Coronary artery (tissue), 2 donors: ENCODE results near the gene MSI1.

Experiments used
- DNase-seq: peaks from one replicate; pipeline ENCODE4 v3.0.0-alpha.2; 2017; ENCODE audit warnings: low spot score
- H3K27ac ChIP-seq, 2 donors: fragments of 200-600 bp; sonication (generic); one replicate each; pipeline ENCODE4 v1.5.1; 2016 to 2019
- H3K4me3 ChIP-seq: fragments of 200-600 bp; sonication (generic); 2 replicates; pipeline ENCODE4 v1.5.1; 2016; ENCODE audit warnings: mild to moderate bottlenecking, moderate library complexity
- TF ChIP-seq, protein P1 (sequence below): fragments of 200-600 bp; sonication (generic); IDR thresholded peaks from one replicate; pipeline ENCODE4 v1.5.1; 2019; ENCODE audit warnings: antibody characterized with exemption

Gene MSI1

DNA sequence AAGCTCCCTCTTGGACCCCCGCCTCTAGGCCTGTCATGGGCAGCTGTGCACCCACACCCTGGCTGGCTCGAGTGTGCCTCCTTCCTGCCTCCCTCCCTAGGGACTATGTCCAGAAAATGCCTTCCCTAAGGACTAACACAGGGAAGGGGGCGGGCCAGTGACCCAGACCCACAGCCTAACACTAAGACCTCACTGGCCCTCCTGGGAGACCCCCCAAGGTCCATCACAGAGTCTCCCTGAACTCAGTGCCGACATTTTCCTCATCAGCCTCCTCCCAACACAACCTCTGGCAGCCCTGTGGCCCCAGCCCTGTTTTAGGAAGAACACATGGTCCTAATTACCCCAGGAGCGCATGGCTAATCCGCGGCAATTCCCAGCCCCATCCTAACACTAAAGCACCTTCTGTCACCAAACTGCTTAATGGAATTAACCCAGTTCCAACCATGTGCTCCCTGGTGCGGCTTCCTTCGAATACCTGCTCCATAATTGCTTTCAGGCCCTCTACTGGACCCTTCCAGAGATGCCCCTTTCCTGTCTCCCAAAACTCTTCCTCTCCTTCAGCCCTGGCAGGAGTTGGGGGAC is 5.6 kb downstream of the MSI1 start:
- DNase-seq = no peak
- TF ChIP-seq, protein P1, sequence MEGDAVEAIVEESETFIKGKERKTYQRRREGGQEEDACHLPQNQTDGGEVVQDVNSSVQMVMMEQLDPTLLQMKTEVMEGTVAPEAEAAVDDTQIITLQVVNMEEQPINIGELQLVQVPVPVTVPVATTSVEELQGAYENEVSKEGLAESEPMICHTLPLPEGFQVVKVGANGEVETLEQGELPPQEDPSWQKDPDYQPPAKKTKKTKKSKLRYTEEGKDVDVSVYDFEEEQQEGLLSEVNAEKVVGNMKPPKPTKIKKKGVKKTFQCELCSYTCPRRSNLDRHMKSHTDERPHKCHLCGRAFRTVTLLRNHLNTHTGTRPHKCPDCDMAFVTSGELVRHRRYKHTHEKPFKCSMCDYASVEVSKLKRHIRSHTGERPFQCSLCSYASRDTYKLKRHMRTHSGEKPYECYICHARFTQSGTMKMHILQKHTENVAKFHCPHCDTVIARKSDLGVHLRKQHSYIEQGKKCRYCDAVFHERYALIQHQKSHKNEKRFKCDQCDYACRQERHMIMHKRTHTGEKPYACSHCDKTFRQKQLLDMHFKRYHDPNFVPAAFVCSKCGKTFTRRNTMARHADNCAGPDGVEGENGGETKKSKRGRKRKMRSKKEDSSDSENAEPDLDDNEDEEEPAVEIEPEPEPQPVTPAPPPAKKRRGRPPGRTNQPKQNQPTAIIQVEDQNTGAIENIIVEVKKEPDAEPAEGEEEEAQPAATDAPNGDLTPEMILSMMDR = no peak
- Histone ChIP-seq H3K27ac (no peak overlapping the region), H3K4me3 (no peak overlapping the region)

DNA sequence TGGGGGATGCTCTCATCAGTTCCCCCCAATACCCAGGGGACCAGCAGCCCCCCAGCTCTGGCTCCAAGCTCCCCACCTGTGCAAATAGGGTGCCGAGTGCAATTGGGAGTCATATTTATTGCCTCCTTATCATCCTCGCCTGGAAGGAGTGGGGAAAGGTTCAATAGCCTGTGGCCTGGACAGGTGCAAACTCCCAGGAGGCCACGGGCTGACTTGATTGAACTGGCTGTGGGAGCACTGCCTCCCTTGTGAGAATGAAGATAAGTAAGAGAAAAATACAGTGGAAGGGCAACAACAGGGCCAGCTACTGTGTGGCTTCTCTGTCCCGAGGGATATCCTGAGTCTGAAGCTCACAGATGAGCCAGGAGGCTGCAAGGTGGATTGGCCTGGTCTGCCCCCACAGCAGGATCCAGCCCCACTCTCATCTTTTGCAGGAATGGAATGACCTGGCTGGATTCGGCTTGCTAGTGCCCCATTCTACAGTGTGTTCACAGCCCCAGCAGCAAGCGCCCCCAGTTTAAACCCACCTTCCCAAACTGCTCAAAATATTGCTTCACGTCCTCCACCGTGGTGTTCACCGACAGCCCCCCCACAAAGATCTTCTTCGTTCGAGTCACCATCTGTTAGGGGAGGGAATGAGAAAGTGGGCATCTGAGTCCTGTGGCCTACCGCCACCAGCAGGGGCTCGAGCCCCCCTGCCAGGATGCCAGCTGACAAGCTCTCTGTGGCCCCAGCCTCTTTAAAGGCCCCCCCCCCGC is 6.3 kb downstream of the MSI1 start:
- no peak for DNase-seq
- Histone ChIP-seq H3K4me3 (no peak overlapping the region), H3K27ac (no peak overlapping the region)
- TF ChIP-seq, protein P1 = no peak

DNA sequence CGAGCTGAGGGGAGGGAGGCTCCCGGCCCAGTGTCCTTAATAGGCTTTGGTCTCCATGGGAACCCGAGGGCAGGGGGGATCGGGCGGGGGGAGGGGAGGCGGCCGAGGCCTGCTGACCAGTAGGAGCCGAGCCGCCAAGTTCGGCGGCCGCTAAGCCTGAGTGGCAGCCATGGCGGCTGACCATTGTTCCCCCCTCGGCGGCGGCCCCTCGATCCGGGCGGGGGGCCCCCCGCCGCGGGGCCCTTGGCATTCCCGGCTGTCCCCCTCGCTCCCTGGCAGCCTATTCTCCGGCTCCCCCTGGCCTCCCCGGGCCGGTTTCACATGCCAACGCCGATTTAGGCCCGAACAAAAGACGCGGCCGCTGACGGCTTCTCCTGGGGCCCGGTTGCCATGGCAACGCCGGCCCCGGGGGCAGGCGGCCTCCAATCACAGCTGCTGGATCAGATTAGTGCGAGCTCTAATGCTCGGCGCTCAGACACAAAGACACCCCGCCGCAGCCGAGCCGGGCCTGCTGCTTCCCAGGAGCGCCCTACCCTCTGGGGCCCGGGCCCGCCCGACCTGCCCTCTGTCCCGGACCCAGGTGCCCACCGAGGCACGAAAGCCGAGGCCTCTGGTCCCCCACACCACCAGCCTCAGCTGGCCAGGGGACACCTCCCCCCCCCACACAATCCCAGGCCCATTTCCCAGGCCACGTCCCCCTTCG is 7.3 kb downstream of the MSI1 start:
- no peak overlapping the region for H3K27ac ChIP-seq
- H3K4me3 ChIP-seq = peak overlapping the region; percentile 70
- DNase-seq = no peak
- TF ChIP-seq, protein P1 = no peak

DNA sequence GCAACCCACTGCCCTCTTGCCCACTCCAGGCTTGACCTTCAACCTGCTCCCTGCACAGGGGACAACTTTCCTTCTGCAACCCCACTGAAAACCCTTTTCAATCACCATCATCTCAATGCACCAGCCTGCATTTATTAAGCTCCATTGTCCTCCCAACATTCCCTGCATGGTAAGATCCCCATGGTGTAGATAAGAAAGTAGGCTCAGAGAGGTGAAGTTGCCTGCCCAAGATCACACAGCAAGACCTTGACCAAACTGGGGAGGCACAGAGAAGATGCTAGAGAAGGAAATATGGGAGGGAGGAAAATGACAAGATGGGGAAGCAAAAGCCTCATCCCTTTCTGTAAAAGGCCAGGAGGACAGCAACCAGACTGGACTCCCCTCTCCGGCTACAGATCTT is 9.8 kb downstream of the MSI1 start:
- no peak for DNase-seq
- TF ChIP-seq, protein P1 = no peak
- H3K27ac ChIP-seq = no peak overlapping the region
- no peak overlapping the region for H3K4me3 ChIP-seq

DNA sequence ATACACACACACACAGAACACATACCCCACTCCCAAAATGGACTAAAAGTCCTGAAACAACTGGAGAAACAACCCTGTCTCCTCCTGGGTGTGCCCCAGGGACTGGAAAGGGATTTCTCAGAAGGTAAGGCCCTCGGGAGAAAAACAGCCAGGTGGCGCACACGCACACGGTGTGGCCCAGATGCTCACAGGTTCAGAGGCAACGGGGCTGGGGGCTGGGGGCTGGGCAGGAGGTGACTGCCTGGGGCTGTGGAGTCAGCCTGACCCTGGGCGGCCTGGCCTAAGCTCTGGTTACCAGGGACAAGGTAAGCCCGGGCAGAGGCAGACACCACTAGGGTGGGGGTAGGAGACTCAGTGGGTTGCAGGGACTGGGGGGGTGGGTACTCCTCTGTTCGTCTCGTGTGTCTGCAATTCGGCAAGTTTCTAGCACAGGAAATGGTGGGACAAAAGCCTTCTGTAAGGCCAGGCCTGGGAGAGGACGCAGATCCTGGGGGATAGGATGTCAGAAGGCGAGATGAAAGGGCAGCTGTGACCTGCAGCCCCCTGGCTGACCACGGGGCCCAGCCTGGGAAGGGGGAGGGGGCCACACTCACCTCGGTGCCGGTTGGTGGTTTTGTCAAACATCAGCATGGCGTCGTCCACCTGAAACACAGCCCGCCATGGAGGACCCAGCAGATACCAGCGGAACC is 10.4 kb downstream of the MSI1 start:
- Histone ChIP-seq H3K4me3 (no peak overlapping the region), H3K27ac (no peak overlapping the region)
- TF ChIP-seq, protein P1 = no peak
- DNase-seq = no peak

DNA sequence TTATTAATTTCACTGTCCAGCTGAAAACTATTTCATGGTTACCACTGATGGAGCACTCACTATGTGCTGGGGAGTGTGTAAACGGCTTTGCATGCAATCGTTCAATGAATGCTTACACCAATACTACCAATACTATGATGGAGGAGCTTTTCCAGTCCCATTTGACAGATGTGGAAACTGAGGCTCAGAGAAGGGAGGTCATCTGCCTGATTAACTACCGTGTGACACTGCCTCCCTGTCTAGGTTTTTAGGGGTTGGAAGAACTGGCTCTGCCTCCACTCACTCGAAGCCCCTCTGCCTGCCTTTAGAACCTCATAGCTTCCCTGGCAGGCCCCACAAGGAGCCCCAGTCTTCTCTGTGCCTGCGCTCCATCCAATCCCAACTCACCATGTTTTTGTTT is 11.9 kb downstream of the MSI1 start:
- TF ChIP-seq, protein P1 = no peak
- Histone ChIP-seq H3K4me3 (no peak overlapping the region), H3K27ac (no peak overlapping the region)
- DNase-seq = no peak
